H9 (cell line): ENCODE data around the gene SHTN1. TPM values are rescaled to one million over a fixed set of nuclear protein-coding genes. Genes with fewer than 3 reads are reported as not detected.

Experiments used
- DNase-seq: peaks from one replicate; pipeline ENCODE4 v3.0.0-alpha.2; 2017
- H2AFZ ChIP-seq: one replicate; pipeline ENCODE4 v1.6.1; 2013; ENCODE audit warnings: mild to moderate bottlenecking, low read length, control low read depth, moderate library complexity
- H2AK5ac ChIP-seq: 2 replicates; pipeline ENCODE4 v1.6.1; 2013; ENCODE audit warnings: low read length, control low read depth, mixed read lengths; ENCODE audit not compliant: insufficient read length
- H2BK120ac ChIP-seq: one replicate; pipeline ENCODE4 v1.6.1; 2013; ENCODE audit warnings: low read depth, mild to moderate bottlenecking, low read length, control low read depth, inconsistent platforms; ENCODE audit not compliant: poor library complexity, severe bottlenecking
- H2BK12ac ChIP-seq: 2 replicates; pipeline ENCODE4 v1.6.1; 2013; ENCODE audit warnings: low read length, control low read depth, mixed read lengths, low read depth; ENCODE audit not compliant: insufficient read length
- H2BK15ac ChIP-seq: 2 replicates; pipeline ENCODE4 v1.6.1; 2013; ENCODE audit warnings: low read depth, low read length, control low read depth
- H2BK20ac ChIP-seq: one replicate; pipeline ENCODE4 v1.6.1; 2013; ENCODE audit warnings: low read depth, mild to moderate bottlenecking, low read length, control low read depth, inconsistent platforms; ENCODE audit not compliant: poor library complexity, severe bottlenecking
- H2BK5ac ChIP-seq: 2 replicates; pipeline ENCODE4 v1.6.1; 2013; ENCODE audit warnings: low read length, control low read depth, mixed read lengths; ENCODE audit not compliant: insufficient read length
- H3K14ac ChIP-seq: 2 replicates; pipeline ENCODE4 v1.6.1; 2013; ENCODE audit warnings: low read length, control low read depth; ENCODE audit not compliant: insufficient read depth
- H3K18ac ChIP-seq: 2 replicates; pipeline ENCODE4 v1.6.1; 2013; ENCODE audit warnings: low read depth, mild to moderate bottlenecking, mixed read lengths, low read length, control low read depth; ENCODE audit not compliant: insufficient read length
- H3K23ac ChIP-seq: 2 replicates; pipeline ENCODE4 v1.6.1; 2013; ENCODE audit warnings: low read length, control low read depth, mixed read lengths, low read depth; ENCODE audit not compliant: insufficient read length
- H3K23me2 ChIP-seq: 2 replicates; pipeline ENCODE4 v1.6.1; 2013; ENCODE audit warnings: low read depth, mild to moderate bottlenecking, mixed read lengths, low read length, control low read depth; ENCODE audit not compliant: insufficient read length, poor library complexity, severe bottlenecking
- H3K27ac ChIP-seq: 2 replicates; pipeline ENCODE4 v1.5.1; 2013; ENCODE audit warnings: low read length, control low read depth, mixed read lengths, low read depth; ENCODE audit not compliant: insufficient read length
- H3K27me3 ChIP-seq: 2 replicates; pipeline ENCODE4 v1.6.1; 2013; ENCODE audit warnings: low read length, control low read depth, inconsistent platforms; ENCODE audit not compliant: insufficient read depth
- H3K4ac ChIP-seq: 2 replicates; pipeline ENCODE4 v1.6.1; 2013; ENCODE audit warnings: low read depth, mild to moderate bottlenecking, control low read depth, inconsistent platforms, low read length, moderate library complexity
- H3K4me1 ChIP-seq: 2 replicates; pipeline ENCODE4 v1.6.1; 2013; ENCODE audit warnings: low read length, control low read depth, inconsistent platforms; ENCODE audit not compliant: insufficient read depth
- H3K4me2 ChIP-seq: 2 replicates; pipeline ENCODE4 v1.6.1; 2013; ENCODE audit warnings: low read length, control low read depth, mixed read lengths; ENCODE audit not compliant: insufficient read length, insufficient read depth
- H3K56ac ChIP-seq: 2 replicates; pipeline ENCODE4 v1.6.1; 2013; ENCODE audit warnings: low read depth, mild to moderate bottlenecking, mixed read lengths, low read length, control low read depth; ENCODE audit not compliant: insufficient read length
- H3K79me1 ChIP-seq: 2 replicates; pipeline ENCODE4 v1.6.1; 2013; ENCODE audit warnings: low read depth, mild to moderate bottlenecking, moderate library complexity, low read length, control low read depth, inconsistent platforms; ENCODE audit not compliant: insufficient read depth, poor library complexity, severe bottlenecking
- H3K79me2 ChIP-seq: 2 replicates; pipeline ENCODE4 v1.6.1; 2013; ENCODE audit warnings: low read length, control low read depth, inconsistent platforms; ENCODE audit not compliant: insufficient read depth
- H3K9ac ChIP-seq: 2 replicates; pipeline ENCODE4 v1.6.1; 2013; ENCODE audit warnings: low read length, control low read depth, mixed read lengths; ENCODE audit not compliant: insufficient read length; ENCODE audit errors: extremely low read depth
- H3K9me3 ChIP-seq: one replicate; pipeline ENCODE4 v1.6.1; 2013; ENCODE audit warnings: low read depth, low read length, inconsistent platforms; ENCODE audit not compliant: control insufficient read depth
- H3T11ph ChIP-seq: one replicate; pipeline ENCODE4 v1.6.1; 2013; ENCODE audit warnings: mild to moderate bottlenecking, low read length, control low read depth, inconsistent platforms
- H4K20me1 ChIP-seq: one replicate; pipeline ENCODE4 v1.6.1; 2013; ENCODE audit not compliant: control insufficient read depth, insufficient read length, insufficient read depth
- H4K5ac ChIP-seq: 2 replicates; pipeline ENCODE4 v1.6.1; 2013; ENCODE audit warnings: low read depth, mild to moderate bottlenecking, mixed read lengths, low read length, control low read depth; ENCODE audit not compliant: insufficient read length
- H4K8ac ChIP-seq: replicated peaks from 2 replicates; pipeline ENCODE4 v1.6.1; 2013; ENCODE audit warnings: low read length, control low read depth, mixed read lengths, low read depth; ENCODE audit not compliant: insufficient read length
- H4K91ac ChIP-seq: 2 replicates; pipeline ENCODE4 v1.6.1; 2013; ENCODE audit warnings: low read depth, mild to moderate bottlenecking, moderate library complexity, mixed read lengths, low read length, control low read depth; ENCODE audit not compliant: insufficient read length
- H3K27ac Mint-ChIP-seq, 3 experiments: 2 replicates in 2 of 3; 3 replicates in 1 of 3; pipeline ENCODE4 v1.8.0; 2020 to 2021; ENCODE audit warnings: mixed read lengths in 3 of 3, mild to moderate bottlenecking in 1 of 3, moderate library complexity in 1 of 3
- H3K27me3 Mint-ChIP-seq: 2 replicates; pipeline ENCODE4 v1.8.0; 2021; ENCODE audit warnings: low read depth, mild to moderate bottlenecking, moderate library complexity, mixed read lengths
- H3K36me3 Mint-ChIP-seq, 3 experiments: 2 replicates in 2 of 3; 3 replicates in 1 of 3; pipeline ENCODE4 v1.8.0; 2020 to 2021; ENCODE audit warnings: low read depth in 3 of 3, mixed read lengths in 3 of 3; ENCODE audit not compliant: insufficient read depth in 1 of 3
- H3K4me1 Mint-ChIP-seq, 2 experiments: 2 replicates each; pipeline ENCODE4 v1.8.0; 2020; ENCODE audit warnings: mixed read lengths in 2 of 2
- H3K4me3 Mint-ChIP-seq, 2 experiments: 2 replicates in 1 of 2; 3 replicates in 1 of 2; pipeline ENCODE4 v1.8.0; 2020 to 2021; ENCODE audit warnings: mild to moderate bottlenecking in 2 of 2, mixed read lengths in 2 of 2, moderate library complexity in 1 of 2
- H3K9me3 Mint-ChIP-seq, 2 experiments: 2 replicates in 1 of 2; 3 replicates in 1 of 2; pipeline ENCODE4 v1.8.0; 2020; ENCODE audit warnings: mild to moderate bottlenecking in 2 of 2, mixed read lengths in 2 of 2, moderate library complexity in 1 of 2
- total RNA-seq: library from RNA; stranded (reverse); gene quantifications from 2 replicates; pipeline ENCODE4 v1.2.1, GENCODE V29; 2021
- TF ChIP-seq, protein P1 (sequence below): fragments of 200-600 bp; sonication (generic); conservative IDR thresholded peaks from 3 replicates; pipeline ENCODE4 v1.8.0; 2021; ENCODE audit warnings: antibody characterized with exemption, mild to moderate bottlenecking

Gene SHTN1
- total RNA-seq, 1 experiment from 2014 or later: 22.1 TPM

- no peak overlapping the region for H3K4ac ChIP-seq
- Mint-ChIP-seq H3K4me1 (peaks cover 37 to 39% of the 10 kb centered on the region in 2 experiments), H3K27ac (peak overlapping the region in 1 of 3 experiments; percentile 9; a peak in 2 of 7 replicates), H3K36me3 (peaks cover 0 to 10% (median 7%) of the 10 kb centered on the region in 3 experiments; a peak in 5 of 7 replicates), H3K4me3 (no peak overlapping the region), H3K27me3 (no peaks in the 10 kb centered on the region), H3K9me3 (peaks cover 0 to 4% of the 10 kb centered on the region in 2 experiments; a peak in 1 of 5 replicates)
- no peak overlapping the region for H4K8ac ChIP-seq
- no peak overlapping the region for H3K4me2 ChIP-seq
- no peak overlapping the region for H2BK5ac ChIP-seq
- no peak overlapping the region for H2AFZ ChIP-seq
- TF ChIP-seq, protein P1, sequence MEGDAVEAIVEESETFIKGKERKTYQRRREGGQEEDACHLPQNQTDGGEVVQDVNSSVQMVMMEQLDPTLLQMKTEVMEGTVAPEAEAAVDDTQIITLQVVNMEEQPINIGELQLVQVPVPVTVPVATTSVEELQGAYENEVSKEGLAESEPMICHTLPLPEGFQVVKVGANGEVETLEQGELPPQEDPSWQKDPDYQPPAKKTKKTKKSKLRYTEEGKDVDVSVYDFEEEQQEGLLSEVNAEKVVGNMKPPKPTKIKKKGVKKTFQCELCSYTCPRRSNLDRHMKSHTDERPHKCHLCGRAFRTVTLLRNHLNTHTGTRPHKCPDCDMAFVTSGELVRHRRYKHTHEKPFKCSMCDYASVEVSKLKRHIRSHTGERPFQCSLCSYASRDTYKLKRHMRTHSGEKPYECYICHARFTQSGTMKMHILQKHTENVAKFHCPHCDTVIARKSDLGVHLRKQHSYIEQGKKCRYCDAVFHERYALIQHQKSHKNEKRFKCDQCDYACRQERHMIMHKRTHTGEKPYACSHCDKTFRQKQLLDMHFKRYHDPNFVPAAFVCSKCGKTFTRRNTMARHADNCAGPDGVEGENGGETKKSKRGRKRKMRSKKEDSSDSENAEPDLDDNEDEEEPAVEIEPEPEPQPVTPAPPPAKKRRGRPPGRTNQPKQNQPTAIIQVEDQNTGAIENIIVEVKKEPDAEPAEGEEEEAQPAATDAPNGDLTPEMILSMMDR: no peak
- H3K23me2 ChIP-seq: no peaks in the 10 kb centered on the region
- H3K9ac ChIP-seq: no peak overlapping the region
- no peaks in the 10 kb centered on the region for H4K20me1 ChIP-seq
- H3K79me2 ChIP-seq: no peaks in the 10 kb centered on the region
- H4K5ac ChIP-seq: no peak overlapping the region
- H2BK20ac ChIP-seq: no peak overlapping the region
- H3K27me3 ChIP-seq: no peaks in the 10 kb centered on the region
- no peak overlapping the region for H2BK12ac ChIP-seq
- no peak for DNase-seq
- H3K23ac ChIP-seq: no peak overlapping the region
- no peak overlapping the region for H3K56ac ChIP-seq
- H3K9me3 ChIP-seq: no peaks in the 10 kb centered on the region
- H2AK5ac ChIP-seq: no peak overlapping the region
- no peak overlapping the region for H3K18ac ChIP-seq
- H3K27ac ChIP-seq: no peak overlapping the region
- H4K91ac ChIP-seq: no peak overlapping the region
- H3K14ac ChIP-seq: no peak overlapping the region
- no peaks in the 10 kb centered on the region for H3K79me1 ChIP-seq
- H3T11ph ChIP-seq: no peak overlapping the region
- no peak overlapping the region for H2BK15ac ChIP-seq
- peaks cover 2% of the 10 kb centered on the region; the same call in 1 of the 2 replicates for H3K4me1 ChIP-seq
- no peak overlapping the region for H2BK120ac ChIP-seq
Observed at GRCh38 chr10:116973946-116974455, 31.0 kb downstream of the SHTN1 start.
